LNCaP clone FGC (cell line): ENCODE results near the gene SERINC1.
A peak's percentile ranks its signal among the peaks of the same experiment; 100 is the strongest.
"Not testable (repeated sequence)": the region's sequence is repeated elsewhere in the genome, so short reads cannot be mapped to it uniquely, and the experiment has no call there.

Experiments
- DNase-seq: peaks from one replicate; pipeline ENCODE4 v3.0.0-alpha.2; 2011; ENCODE audit warnings: low read depth
- H3K4me3 ChIP-seq: 2 replicates; pipeline ENCODE4 v1.5.1; 2011; ENCODE audit warnings: mild to moderate bottlenecking, low read depth, low read length, control low read depth
- TF ChIP-seq, protein P1 (sequence below): IDR thresholded peaks from 2 replicates; pipeline ENCODE4 v1.5.1; 2012; ENCODE audit warnings: mild to moderate bottlenecking; ENCODE audit not compliant: control insufficient read depth, insufficient read depth; ENCODE audit errors: extremely low read depth

SERINC1 gene

GRCh38 chr6:122471107-122472021, at the start of gene SERINC1:
SERINC1 (minus strand) TSS chr6:122471807; CDS start chr6:122471737, 70 bp downstream.
- DNase-seq = peak; percentile 84
- TF ChIP-seq, protein P1, sequence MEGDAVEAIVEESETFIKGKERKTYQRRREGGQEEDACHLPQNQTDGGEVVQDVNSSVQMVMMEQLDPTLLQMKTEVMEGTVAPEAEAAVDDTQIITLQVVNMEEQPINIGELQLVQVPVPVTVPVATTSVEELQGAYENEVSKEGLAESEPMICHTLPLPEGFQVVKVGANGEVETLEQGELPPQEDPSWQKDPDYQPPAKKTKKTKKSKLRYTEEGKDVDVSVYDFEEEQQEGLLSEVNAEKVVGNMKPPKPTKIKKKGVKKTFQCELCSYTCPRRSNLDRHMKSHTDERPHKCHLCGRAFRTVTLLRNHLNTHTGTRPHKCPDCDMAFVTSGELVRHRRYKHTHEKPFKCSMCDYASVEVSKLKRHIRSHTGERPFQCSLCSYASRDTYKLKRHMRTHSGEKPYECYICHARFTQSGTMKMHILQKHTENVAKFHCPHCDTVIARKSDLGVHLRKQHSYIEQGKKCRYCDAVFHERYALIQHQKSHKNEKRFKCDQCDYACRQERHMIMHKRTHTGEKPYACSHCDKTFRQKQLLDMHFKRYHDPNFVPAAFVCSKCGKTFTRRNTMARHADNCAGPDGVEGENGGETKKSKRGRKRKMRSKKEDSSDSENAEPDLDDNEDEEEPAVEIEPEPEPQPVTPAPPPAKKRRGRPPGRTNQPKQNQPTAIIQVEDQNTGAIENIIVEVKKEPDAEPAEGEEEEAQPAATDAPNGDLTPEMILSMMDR = no peak

DNA sequence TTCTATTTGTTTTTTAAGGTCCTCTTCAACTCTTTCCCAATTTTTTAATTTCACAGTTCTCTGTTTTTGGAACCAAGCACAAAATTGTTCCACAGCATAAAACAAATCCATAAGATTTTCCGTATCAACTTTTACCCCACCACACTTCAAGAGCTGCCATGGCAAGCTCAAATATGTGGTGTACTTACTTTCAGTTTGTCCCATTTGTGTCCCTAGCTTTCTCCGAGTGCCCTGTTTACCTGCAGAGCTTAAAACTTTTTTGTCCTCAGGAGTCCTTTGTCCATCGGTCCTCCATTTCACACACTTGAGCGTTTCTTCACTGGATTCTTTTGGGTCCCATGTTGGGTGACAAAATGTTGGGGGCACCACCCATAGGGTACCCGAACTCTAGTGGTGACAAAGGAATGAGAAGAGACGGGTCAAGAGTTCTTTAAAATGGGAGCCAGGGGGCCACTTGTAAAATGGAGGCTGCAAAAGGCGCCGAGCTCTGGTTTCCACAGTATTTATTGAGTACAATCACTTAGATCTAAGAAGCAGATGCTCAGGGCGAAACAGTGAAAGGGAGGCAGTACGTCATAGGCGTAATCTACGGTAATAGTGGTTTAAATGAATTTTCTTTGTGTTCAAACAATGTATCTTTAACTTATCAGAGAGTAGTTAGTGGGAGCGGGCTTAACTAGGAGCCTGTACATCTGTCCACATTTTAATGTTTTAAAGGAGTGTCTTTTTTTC, 39.8 kb upstream of the SERINC1 start:
- TF ChIP-seq, protein P1 = no peak
- no peak overlapping the region for H3K4me3 ChIP-seq
- no peak for DNase-seq

More at GRCh38 chr6:122471107-122472021, at the start of gene SERINC1:
- peak within 1 kb of the TSS; percentile 99 for H3K4me3 ChIP-seq

DNA sequence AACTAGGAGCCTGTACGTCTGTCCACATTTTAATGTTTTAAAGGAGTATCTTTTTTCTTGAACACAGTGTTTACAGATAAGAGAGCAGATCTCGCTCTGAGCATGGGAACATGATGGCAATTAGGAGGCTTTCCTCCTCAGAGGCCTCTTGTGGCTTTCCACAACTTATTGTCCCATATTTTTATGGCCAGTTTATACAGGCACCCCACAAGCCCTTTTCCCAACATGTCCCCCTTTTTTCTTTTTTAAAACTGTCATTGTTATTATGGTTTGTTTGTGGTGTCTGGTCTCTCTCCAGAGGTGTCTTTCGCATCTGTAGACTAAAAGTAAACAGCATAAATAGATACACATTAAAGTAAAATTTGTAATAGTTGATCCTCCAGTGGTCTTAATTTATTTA, 33.6 kb upstream of the SERINC1 start:
- not testable (repeated sequence) for H3K4me3 ChIP-seq, DNase-seq

DNA sequence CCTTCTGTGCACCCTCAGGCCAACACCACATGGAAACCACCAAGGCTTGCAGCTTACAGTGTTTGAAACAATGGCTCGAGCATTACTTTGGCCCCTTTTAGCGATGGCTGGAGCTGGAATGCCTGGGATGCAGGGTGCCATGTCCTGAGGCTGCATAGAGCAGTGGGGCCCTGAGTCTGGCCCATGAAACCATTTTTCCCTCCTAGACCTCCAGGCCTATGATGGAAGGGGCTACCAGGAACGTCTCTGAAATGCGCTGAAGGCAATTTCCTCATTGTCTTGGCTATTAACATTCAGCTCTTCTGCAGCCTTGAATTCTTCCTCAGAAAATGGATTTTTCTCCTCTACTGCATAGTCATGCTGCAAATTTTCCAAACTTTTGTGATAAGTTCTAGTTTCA, 29.9 kb upstream of the SERINC1 start:
- DNase-seq = no peak
- H3K4me3 ChIP-seq = no peak overlapping the region
- TF ChIP-seq, protein P1 = no peak

DNA sequence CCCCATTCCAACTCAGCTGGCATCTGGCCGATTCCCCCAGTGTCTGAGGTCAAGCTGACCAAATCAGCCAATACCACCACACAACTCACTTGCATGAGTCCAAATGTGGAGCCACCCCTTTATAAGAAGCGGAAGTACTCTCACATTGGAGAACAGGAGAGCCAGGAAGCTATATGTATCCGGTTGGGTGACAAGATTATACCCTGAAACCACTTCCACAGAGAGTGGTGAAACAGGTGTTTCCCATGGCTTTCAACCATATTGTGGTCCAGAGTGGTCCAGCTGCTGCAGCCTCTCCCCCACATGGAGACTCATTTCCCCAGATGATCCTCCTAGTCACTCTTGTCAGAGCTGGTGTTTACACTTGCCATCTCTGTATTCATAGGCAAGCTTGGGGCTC, 24.0 kb upstream of the SERINC1 start:
- DNase-seq = no peak

GRCh38 chr6:122494665-122495272, 23.2 kb upstream of the SERINC1 start:
- no peak overlapping the region; the same call in 1 of the 2 replicates for H3K4me3 ChIP-seq
- TF ChIP-seq, protein P1 = no peak; the same call in 1 of the 2 replicates
- peak; percentile 77 for DNase-seq

More for the DNA sequence above, 24.0 kb upstream of the SERINC1 start:
- no peak overlapping the region for H3K4me3 ChIP-seq
- TF ChIP-seq, protein P1 = no peak
